H9 (cell line): Measurements from ENCODE around the gene AGBL4. TPM values are rescaled to one million over a fixed set of nuclear protein-coding genes. Genes with fewer than 3 reads are reported as not detected.

Source experiments
- DNase-seq: peaks from one replicate; pipeline ENCODE4 v3.0.0-alpha.2; 2017
- H2AFZ ChIP-seq: one replicate; pipeline ENCODE4 v1.6.1; 2013; ENCODE audit warnings: mild to moderate bottlenecking, low read length, control low read depth, moderate library complexity
- H2AK5ac ChIP-seq: 2 replicates; pipeline ENCODE4 v1.6.1; 2013; ENCODE audit warnings: low read length, control low read depth, mixed read lengths; ENCODE audit not compliant: insufficient read length
- H2BK120ac ChIP-seq: one replicate; pipeline ENCODE4 v1.6.1; 2013; ENCODE audit warnings: low read depth, mild to moderate bottlenecking, low read length, control low read depth, inconsistent platforms; ENCODE audit not compliant: poor library complexity, severe bottlenecking
- H2BK12ac ChIP-seq: 2 replicates; pipeline ENCODE4 v1.6.1; 2013; ENCODE audit warnings: low read length, control low read depth, mixed read lengths, low read depth; ENCODE audit not compliant: insufficient read length
- H2BK15ac ChIP-seq: 2 replicates; pipeline ENCODE4 v1.6.1; 2013; ENCODE audit warnings: low read depth, low read length, control low read depth
- H2BK20ac ChIP-seq: one replicate; pipeline ENCODE4 v1.6.1; 2013; ENCODE audit warnings: low read depth, mild to moderate bottlenecking, low read length, control low read depth, inconsistent platforms; ENCODE audit not compliant: poor library complexity, severe bottlenecking
- H2BK5ac ChIP-seq: 2 replicates; pipeline ENCODE4 v1.6.1; 2013; ENCODE audit warnings: low read length, control low read depth, mixed read lengths; ENCODE audit not compliant: insufficient read length
- H3K14ac ChIP-seq: 2 replicates; pipeline ENCODE4 v1.6.1; 2013; ENCODE audit warnings: low read length, control low read depth; ENCODE audit not compliant: insufficient read depth
- H3K18ac ChIP-seq: 2 replicates; pipeline ENCODE4 v1.6.1; 2013; ENCODE audit warnings: low read depth, mild to moderate bottlenecking, mixed read lengths, low read length, control low read depth; ENCODE audit not compliant: insufficient read length
- H3K23ac ChIP-seq: 2 replicates; pipeline ENCODE4 v1.6.1; 2013; ENCODE audit warnings: low read length, control low read depth, mixed read lengths, low read depth; ENCODE audit not compliant: insufficient read length
- H3K23me2 ChIP-seq: 2 replicates; pipeline ENCODE4 v1.6.1; 2013; ENCODE audit warnings: low read depth, mild to moderate bottlenecking, mixed read lengths, low read length, control low read depth; ENCODE audit not compliant: insufficient read length, poor library complexity, severe bottlenecking
- H3K27ac ChIP-seq: 2 replicates; pipeline ENCODE4 v1.5.1; 2013; ENCODE audit warnings: low read length, control low read depth, mixed read lengths, low read depth; ENCODE audit not compliant: insufficient read length
- H3K27me3 ChIP-seq: 2 replicates; pipeline ENCODE4 v1.6.1; 2013; ENCODE audit warnings: low read length, control low read depth, inconsistent platforms; ENCODE audit not compliant: insufficient read depth
- H3K4ac ChIP-seq: 2 replicates; pipeline ENCODE4 v1.6.1; 2013; ENCODE audit warnings: low read depth, mild to moderate bottlenecking, control low read depth, inconsistent platforms, low read length, moderate library complexity
- H3K4me1 ChIP-seq: 2 replicates; pipeline ENCODE4 v1.6.1; 2013; ENCODE audit warnings: low read length, control low read depth, inconsistent platforms; ENCODE audit not compliant: insufficient read depth
- H3K4me2 ChIP-seq: 2 replicates; pipeline ENCODE4 v1.6.1; 2013; ENCODE audit warnings: low read length, control low read depth, mixed read lengths; ENCODE audit not compliant: insufficient read length, insufficient read depth
- H3K56ac ChIP-seq: 2 replicates; pipeline ENCODE4 v1.6.1; 2013; ENCODE audit warnings: low read depth, mild to moderate bottlenecking, mixed read lengths, low read length, control low read depth; ENCODE audit not compliant: insufficient read length
- H3K79me1 ChIP-seq: 2 replicates; pipeline ENCODE4 v1.6.1; 2013; ENCODE audit warnings: low read depth, mild to moderate bottlenecking, moderate library complexity, low read length, control low read depth, inconsistent platforms; ENCODE audit not compliant: insufficient read depth, poor library complexity, severe bottlenecking
- H3K79me2 ChIP-seq: 2 replicates; pipeline ENCODE4 v1.6.1; 2013; ENCODE audit warnings: low read length, control low read depth, inconsistent platforms; ENCODE audit not compliant: insufficient read depth
- H3K9ac ChIP-seq: 2 replicates; pipeline ENCODE4 v1.6.1; 2013; ENCODE audit warnings: low read length, control low read depth, mixed read lengths; ENCODE audit not compliant: insufficient read length; ENCODE audit errors: extremely low read depth
- H3K9me3 ChIP-seq: one replicate; pipeline ENCODE4 v1.6.1; 2013; ENCODE audit warnings: low read depth, low read length, inconsistent platforms; ENCODE audit not compliant: control insufficient read depth
- H3T11ph ChIP-seq: one replicate; pipeline ENCODE4 v1.6.1; 2013; ENCODE audit warnings: mild to moderate bottlenecking, low read length, control low read depth, inconsistent platforms
- H4K20me1 ChIP-seq: one replicate; pipeline ENCODE4 v1.6.1; 2013; ENCODE audit not compliant: control insufficient read depth, insufficient read length, insufficient read depth
- H4K5ac ChIP-seq: 2 replicates; pipeline ENCODE4 v1.6.1; 2013; ENCODE audit warnings: low read depth, mild to moderate bottlenecking, mixed read lengths, low read length, control low read depth; ENCODE audit not compliant: insufficient read length
- H4K8ac ChIP-seq: replicated peaks from 2 replicates; pipeline ENCODE4 v1.6.1; 2013; ENCODE audit warnings: low read length, control low read depth, mixed read lengths, low read depth; ENCODE audit not compliant: insufficient read length
- H4K91ac ChIP-seq: 2 replicates; pipeline ENCODE4 v1.6.1; 2013; ENCODE audit warnings: low read depth, mild to moderate bottlenecking, moderate library complexity, mixed read lengths, low read length, control low read depth; ENCODE audit not compliant: insufficient read length
- H3K27ac Mint-ChIP-seq, 3 experiments: 2 replicates in 2 of 3; 3 replicates in 1 of 3; pipeline ENCODE4 v1.8.0; 2020 to 2021; ENCODE audit warnings: mixed read lengths in 3 of 3, mild to moderate bottlenecking in 1 of 3, moderate library complexity in 1 of 3
- H3K27me3 Mint-ChIP-seq: 2 replicates; pipeline ENCODE4 v1.8.0; 2021; ENCODE audit warnings: low read depth, mild to moderate bottlenecking, moderate library complexity, mixed read lengths
- H3K36me3 Mint-ChIP-seq, 3 experiments: 2 replicates in 2 of 3; 3 replicates in 1 of 3; pipeline ENCODE4 v1.8.0; 2020 to 2021; ENCODE audit warnings: low read depth in 3 of 3, mixed read lengths in 3 of 3; ENCODE audit not compliant: insufficient read depth in 1 of 3
- H3K4me1 Mint-ChIP-seq, 2 experiments: 2 replicates each; pipeline ENCODE4 v1.8.0; 2020; ENCODE audit warnings: mixed read lengths in 2 of 2
- H3K4me3 Mint-ChIP-seq, 2 experiments: 2 replicates in 1 of 2; 3 replicates in 1 of 2; pipeline ENCODE4 v1.8.0; 2020 to 2021; ENCODE audit warnings: mild to moderate bottlenecking in 2 of 2, mixed read lengths in 2 of 2, moderate library complexity in 1 of 2
- H3K9me3 Mint-ChIP-seq, 2 experiments: 2 replicates in 1 of 2; 3 replicates in 1 of 2; pipeline ENCODE4 v1.8.0; 2020; ENCODE audit warnings: mild to moderate bottlenecking in 2 of 2, mixed read lengths in 2 of 2, moderate library complexity in 1 of 2
- CTCF ChIP-seq: fragments of 200-600 bp; sonication (generic); conservative IDR thresholded peaks from 3 replicates; pipeline ENCODE4 v1.8.0; 2021; ENCODE audit warnings: antibody characterized with exemption, mild to moderate bottlenecking
- total RNA-seq: library from RNA; stranded (reverse); gene quantifications from 2 replicates; pipeline ENCODE4 v1.2.1, GENCODE V29; 2021

Gene AGBL4
- total RNA-seq, 1 experiment from 2014 or later = not detected

- Mint-ChIP-seq H3K4me3 (no peak overlapping the region), H3K27ac (no peak overlapping the region), H3K4me1 (no peaks in the 10 kb centered on the region), H3K36me3 (peaks cover 0 to 44% (median 10%) of the 10 kb centered on the region in 3 experiments; a peak in 5 of 7 replicates), H3K9me3 (peaks cover 93 to 95% of the 10 kb centered on the region in 2 experiments), H3K27me3 (no peaks in the 10 kb centered on the region)
- TF ChIP-seq CTCF = no peak
- Histone ChIP-seq H3K79me1 (no peaks in the 10 kb centered on the region), H2BK12ac (no peak overlapping the region), H4K91ac (no peak overlapping the region), H4K5ac (no peak overlapping the region), H3K79me2 (no peaks in the 10 kb centered on the region), H3K27me3 (no peaks in the 10 kb centered on the region), H2BK20ac (no peak overlapping the region), H2BK120ac (no peak overlapping the region), H3K56ac (no peak overlapping the region), H3K23me2 (no peaks in the 10 kb centered on the region), H3K18ac (no peak overlapping the region), H3K9me3 (peaks cover 67% of the 10 kb centered on the region), H3K4ac (no peak overlapping the region), H2AK5ac (no peak overlapping the region), H2BK15ac (no peak overlapping the region), H4K20me1 (no peaks in the 10 kb centered on the region), H2AFZ (no peak overlapping the region), H3K9ac (no peak overlapping the region), H3K23ac (no peak overlapping the region), H3K4me1 (no peaks in the 10 kb centered on the region), H4K8ac (no peak overlapping the region), H3K14ac (no peak overlapping the region), H3K4me2 (no peak overlapping the region), H3T11ph (no peak overlapping the region), H2BK5ac (no peak overlapping the region), H3K27ac (no peak overlapping the region)
- no peak for DNase-seq
These were observed 626.7 kb downstream of the AGBL4 start for GRCh38 chr1:49397086-49397485.
